Measurements from ENCODE around the gene NEK8. TPM values are rescaled to one million over a fixed set of nuclear protein-coding genes. Genes with fewer than 3 reads are reported as not detected.

NEK8 gene
- total RNA-seq (2014; rRNA removed; shearing (Covaris generic)): 2.9 and 13.5 TPM in 2 replicates
- 2.7 and 2.8 TPM in 2 replicates for polyA plus RNA-seq (2016; fragmentation: Nextera tagmentation; extraction: Ambion mirVana)

DNA sequence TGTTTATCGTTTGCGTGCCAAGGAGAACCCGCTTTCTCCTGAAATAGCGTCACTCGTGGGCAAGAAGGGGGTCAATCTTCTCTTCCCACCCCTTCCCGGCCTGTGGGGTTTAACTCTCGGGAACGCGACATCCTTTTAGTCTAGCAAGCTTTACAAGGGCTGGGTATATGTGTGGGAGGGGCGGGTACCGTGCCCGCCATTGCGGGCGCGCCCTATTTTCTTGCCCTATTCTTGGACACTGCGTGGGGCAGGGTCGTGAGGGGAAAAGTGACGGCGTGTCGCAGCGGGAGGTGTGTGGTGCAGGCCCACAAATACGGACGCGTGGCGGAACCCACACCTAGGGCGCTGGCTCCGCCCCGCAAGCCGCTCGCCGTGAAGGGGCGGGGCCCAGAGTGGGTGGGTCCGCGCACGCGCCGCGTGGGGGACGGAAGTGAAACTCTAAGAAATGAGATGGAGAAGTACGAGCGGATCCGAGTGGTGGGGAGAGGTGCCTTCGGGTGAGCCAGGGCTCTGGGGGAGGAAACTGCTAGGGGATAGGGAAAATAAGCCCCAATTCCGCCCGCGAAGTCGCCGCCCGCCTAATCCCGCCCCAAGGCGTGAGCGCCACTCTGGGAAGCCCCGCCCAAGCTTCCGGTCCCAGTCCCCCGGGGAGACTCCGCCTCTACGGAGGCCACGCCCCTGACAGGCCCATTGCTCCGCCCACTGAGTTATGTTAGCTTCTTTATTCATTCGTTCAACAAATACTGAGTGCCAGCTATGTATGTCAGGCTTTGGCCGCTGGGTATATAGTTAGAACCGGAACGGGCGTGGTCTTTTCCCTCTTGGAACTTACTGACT lies at the start of gene NEK8:
Gene NEK8 (plus strand): TSS at position 425 of the 837 bp plus-strand sequence. CDS start 26 bp downstream, at position 451.
- 0 to 1% methylated on average over 62 to 64 of the region's 64 CpGs for WGBS, 2 experiments (ENCODE audit: low coverage in 1 of 2, low lambda C conversion rate in 2 of 2, missing lambda C conversion rate in 2 of 2)
- in situ Hi-C loops (cut with MboI): no loop called here
- peaks cover 23% of the 10 kb centered on the region for H3F3A ChIP-seq (ENCODE audit: insufficient read depth)

DNA sequence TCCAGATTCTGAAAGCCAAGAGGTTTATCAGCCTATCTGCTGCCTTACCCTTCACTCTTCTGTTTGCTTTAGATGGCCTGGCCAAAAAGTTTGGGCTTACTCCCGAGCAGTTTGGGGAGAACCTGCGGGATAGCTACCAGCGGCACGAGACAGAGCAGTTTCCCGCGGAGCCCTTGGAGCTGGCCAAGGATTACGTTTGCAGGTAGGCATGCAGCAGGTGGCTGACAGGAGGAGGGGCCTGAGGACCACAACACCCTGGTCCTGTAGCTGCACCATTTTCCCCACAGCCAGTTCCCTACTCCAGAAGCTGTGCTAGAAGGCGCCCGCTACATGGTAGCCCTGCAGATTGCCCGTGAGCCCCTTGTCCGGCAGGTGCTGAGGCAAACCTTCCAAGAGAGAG lies 45.9 kb upstream of the NEK8 start:
- no peak for DNase-seq
- H3K27me3 ChIP-seq (replicated peaks; ENCODE audit: insufficient read depth): no peaks in the 10 kb centered on the region
- in situ Hi-C loops (cut with MboI): no loop called here
- 96 to 97% methylated on average over 11 of the region's 11 CpGs for WGBS, 2 experiments (ENCODE audit: low coverage in 1 of 2, low lambda C conversion rate in 2 of 2, missing lambda C conversion rate in 2 of 2)
- no peaks in the 10 kb centered on the region for H3K9me3 ChIP-seq (ENCODE audit: low read depth)
- H3K4me1 ChIP-seq (ENCODE audit: insufficient read depth): no peaks in the 10 kb centered on the region
- no peak overlapping the region for H2AFZ ChIP-seq
- H3K79me2 ChIP-seq (ENCODE audit: insufficient read depth): no peaks in the 10 kb centered on the region
- no peaks in the 10 kb centered on the region for H3K9me2 ChIP-seq (ENCODE audit: insufficient read depth)
- peaks cover 75% of the 10 kb centered on the region for H3K36me3 ChIP-seq (ENCODE audit: low read depth)
- H3K4me2 ChIP-seq (ENCODE audit: unreplicated experiment): no peak overlapping the region
- 0 out of 2 replicates have a peak, but pooled peaks cover 4% of the 10 kb centered on the region for H4K20me1 ChIP-seq (ENCODE audit: insufficient read depth)
- H3K4me3 ChIP-seq: no peak overlapping the region
- H3K27ac ChIP-seq: no peak overlapping the region
- no peak overlapping the region for H3K9ac ChIP-seq
- TF ChIP-seq EZH2 (IDR thresholded peaks at IDR 0.05; ENCODE audit: insufficient read depth, poor library complexity, severe bottlenecking) (no peak), EZH2phosphoT487 (IDR thresholded peaks at IDR 0.05; ENCODE audit: insufficient read depth, low read depth) (no peak)
- H3F3A ChIP-seq (ENCODE audit: insufficient read depth): no peaks in the 10 kb centered on the region

More for the DNA sequence above, at the start of gene NEK8:
- H3K4me2 ChIP-seq (ENCODE audit: unreplicated experiment): peak within 1 kb of the TSS; percentile 92
- no peaks in the 10 kb centered on the region for H3K79me2 ChIP-seq (ENCODE audit: insufficient read depth)
- no peaks in the 10 kb centered on the region for H4K20me1 ChIP-seq (ENCODE audit: insufficient read depth)
- no peak for TF ChIP-seq EZH2phosphoT487 (IDR thresholded peaks at IDR 0.05; ENCODE audit: insufficient read depth, low read depth)
- no peak for TF ChIP-seq EZH2 (IDR thresholded peaks at IDR 0.05; ENCODE audit: insufficient read depth, poor library complexity, severe bottlenecking)
- peak within 1 kb of the TSS; percentile 88 for H3K27ac ChIP-seq
- peak within 1 kb of the TSS; percentile 74 for H3K4me3 ChIP-seq
- no peaks in the 10 kb centered on the region for H3K9me3 ChIP-seq (ENCODE audit: low read depth)
- H3K9ac ChIP-seq: peak within 1 kb of the TSS; percentile 86
- DNase-seq: peak; percentile 98
- no peaks in the 10 kb centered on the region for H3K27me3 ChIP-seq (replicated peaks; ENCODE audit: insufficient read depth)
- H3K36me3 ChIP-seq (ENCODE audit: low read depth): 0 out of 2 replicates have a peak, but pooled peaks cover 10% of the 10 kb centered on the region
- H3K4me1 ChIP-seq (ENCODE audit: insufficient read depth): peaks cover 22% of the 10 kb centered on the region
- peak within 1 kb of the TSS; percentile 89 for H2AFZ ChIP-seq
- no peaks in the 10 kb centered on the region for H3K9me2 ChIP-seq (ENCODE audit: insufficient read depth)

DNA sequence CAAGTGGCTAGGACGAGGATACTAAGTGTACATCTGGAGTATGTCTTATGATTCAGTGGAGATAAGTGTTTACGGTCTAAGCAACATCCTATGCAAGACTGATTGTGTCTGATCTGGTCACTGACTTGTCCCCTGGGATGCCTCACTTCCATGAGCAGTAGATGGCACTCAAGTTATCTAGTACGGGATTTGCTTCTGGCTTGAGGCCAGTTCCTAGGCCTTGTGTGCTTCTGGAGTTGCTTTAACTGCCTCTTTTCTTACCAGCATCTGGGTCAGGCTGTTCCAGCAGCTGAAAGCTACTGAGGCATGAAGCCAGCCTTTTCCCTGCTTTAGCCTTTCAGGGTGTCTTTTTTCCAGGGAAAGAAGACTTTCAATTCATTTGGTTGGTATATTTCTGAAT lies 43.6 kb upstream of the NEK8 start:
- Histone ChIP-seq H3K79me2 (ENCODE audit: insufficient read depth) (no peaks in the 10 kb centered on the region), H2AFZ (no peak overlapping the region), H3K27ac (no peak overlapping the region), H4K20me1 (ENCODE audit: insufficient read depth) (0 out of 2 replicates have a peak, but pooled peaks cover 4% of the 10 kb centered on the region), H3K36me3 (ENCODE audit: low read depth) (peaks cover 80% of the 10 kb centered on the region), H3K4me1 (ENCODE audit: insufficient read depth) (no peaks in the 10 kb centered on the region), H3F3A (ENCODE audit: insufficient read depth) (no peaks in the 10 kb centered on the region), H3K4me3 (no peak overlapping the region), H3K27me3 (replicated peaks; ENCODE audit: insufficient read depth) (no peaks in the 10 kb centered on the region), H3K9me3 (ENCODE audit: low read depth) (no peaks in the 10 kb centered on the region), H3K9me2 (ENCODE audit: insufficient read depth) (no peaks in the 10 kb centered on the region), H3K9ac (no peak overlapping the region), H3K4me2 (ENCODE audit: unreplicated experiment) (no peak overlapping the region)
- in situ Hi-C loops (cut with MboI): no loop called here
- WGBS, 2 experiments (ENCODE audit: low coverage in 1 of 2, low lambda C conversion rate in 2 of 2, missing lambda C conversion rate in 2 of 2): 35 to 43% methylated on average over 3 of the region's 3 CpGs
- DNase-seq: peak; percentile 26
- no peak for TF ChIP-seq EZH2 (IDR thresholded peaks at IDR 0.05; ENCODE audit: insufficient read depth, poor library complexity, severe bottlenecking)
- no peak for TF ChIP-seq EZH2phosphoT487 (IDR thresholded peaks at IDR 0.05; ENCODE audit: insufficient read depth, low read depth)

DNA sequence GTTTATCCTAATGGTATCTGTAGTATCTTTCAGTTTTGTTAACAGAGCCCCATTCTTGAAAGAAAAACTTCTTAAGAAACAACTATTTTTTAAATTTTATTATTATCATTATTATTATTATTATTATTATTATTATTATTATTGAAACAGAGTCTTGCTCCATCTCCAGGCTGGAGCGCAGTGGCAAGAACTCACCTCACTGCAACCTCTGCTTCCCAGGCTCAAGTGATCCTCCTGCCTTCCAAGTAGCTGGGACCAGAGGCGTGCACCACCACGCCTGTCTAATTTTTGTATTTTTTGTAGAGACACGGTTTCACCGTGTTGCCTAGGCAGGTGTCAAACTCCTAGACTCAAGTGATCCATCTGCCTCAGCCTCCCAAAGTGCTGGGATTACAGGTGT lies 43.2 kb upstream of the NEK8 start:
- H3K27ac ChIP-seq: no peak overlapping the region
- H3K4me2 ChIP-seq (ENCODE audit: unreplicated experiment): no peak overlapping the region
- no peaks in the 10 kb centered on the region for H3K9me2 ChIP-seq (ENCODE audit: insufficient read depth)
- no peak for DNase-seq
- 92 to 99% methylated on average over 5 of the region's 5 CpGs for WGBS, 2 experiments (ENCODE audit: low coverage in 1 of 2, low lambda C conversion rate in 2 of 2, missing lambda C conversion rate in 2 of 2)
- no peaks in the 10 kb centered on the region for H3K27me3 ChIP-seq (replicated peaks; ENCODE audit: insufficient read depth)
- H2AFZ ChIP-seq: no peak overlapping the region
- peaks cover 84% of the 10 kb centered on the region for H3K36me3 ChIP-seq (ENCODE audit: low read depth)
- H3K9ac ChIP-seq: no peak overlapping the region
- H3K4me1 ChIP-seq (ENCODE audit: insufficient read depth): no peaks in the 10 kb centered on the region
- no peaks in the 10 kb centered on the region for H3K79me2 ChIP-seq (ENCODE audit: insufficient read depth)
- H4K20me1 ChIP-seq (ENCODE audit: insufficient read depth): 0 out of 2 replicates have a peak, but pooled peaks cover 4% of the 10 kb centered on the region
- in situ Hi-C loops (cut with MboI): no loop called here
- no peak for TF ChIP-seq EZH2 (IDR thresholded peaks at IDR 0.05; ENCODE audit: insufficient read depth, poor library complexity, severe bottlenecking)
- no peak for TF ChIP-seq EZH2phosphoT487 (IDR thresholded peaks at IDR 0.05; ENCODE audit: insufficient read depth, low read depth)
- H3K9me3 ChIP-seq (ENCODE audit: low read depth): no peaks in the 10 kb centered on the region
- no peaks in the 10 kb centered on the region for H3F3A ChIP-seq (ENCODE audit: insufficient read depth)
- H3K4me3 ChIP-seq: no peak overlapping the region
